GM21390 (cell line): ENCODE data around the gene SFRP2.

Source experiments
- ATAC-seq: cut with Tn5 transposase; IDR thresholded peaks from one replicate; pipeline ENCODE4 v1.9.1; 2021; ENCODE audit not compliant: unreplicated experiment

SFRP2 gene

GRCh38 chr4:153788413-153789276 is at the start of gene SFRP2:
Gene SFRP2, minus strand, starts transcription at chr4:153789083. Its CDS starts 248 bp downstream, at chr4:153788835.
- ATAC-seq = no peak

- no peak for ATAC-seq
These were observed 49.7 kb upstream of the SFRP2 start for GRCh38 chr4:153838564-153838963.

GRCh38 chr4:153834901-153835300 is 46.0 kb upstream of the SFRP2 start:
- no peak for ATAC-seq

- no peak for ATAC-seq
These were observed 43.9 kb upstream of the SFRP2 start for GRCh38 chr4:153832720-153833287.

- no peak for ATAC-seq
These were observed 43.2 kb upstream of the SFRP2 start for GRCh38 chr4:153832054-153832453.

- ATAC-seq = no peak
These were observed 42.4 kb upstream of the SFRP2 start for GRCh38 chr4:153831245-153831644.

- no peak for ATAC-seq
These were observed 36.8 kb upstream of the SFRP2 start for GRCh38 chr4:153825691-153826090.

GRCh38 chr4:153825126-153825525 is 36.2 kb upstream of the SFRP2 start:
- no peak for ATAC-seq

GRCh38 chr4:153824501-153824900 is 35.6 kb upstream of the SFRP2 start:
- ATAC-seq = no peak

- no peak for ATAC-seq
These were observed 34.6 kb upstream of the SFRP2 start for GRCh38 chr4:153823483-153823882.

GRCh38 chr4:153822316-153822715 is 33.4 kb upstream of the SFRP2 start:
- ATAC-seq = no peak

GRCh38 chr4:153817466-153817865 is 28.6 kb upstream of the SFRP2 start:
- ATAC-seq = no peak

- no peak for ATAC-seq
These were observed 27.7 kb upstream of the SFRP2 start for GRCh38 chr4:153816542-153816941.

GRCh38 chr4:153814789-153815188 is 25.9 kb upstream of the SFRP2 start:
- ATAC-seq = no peak

GRCh38 chr4:153809916-153810810 is 21.3 kb upstream of the SFRP2 start:
- no peak for ATAC-seq

- ATAC-seq = no peak
These were observed 20.4 kb upstream of the SFRP2 start for GRCh38 chr4:153809307-153809706.

GRCh38 chr4:153808175-153808574 is 19.3 kb upstream of the SFRP2 start:
- no peak for ATAC-seq

- no peak for ATAC-seq
These were observed 17.2 kb upstream of the SFRP2 start for GRCh38 chr4:153806073-153806472.

- ATAC-seq = no peak
These were observed 15.8 kb upstream of the SFRP2 start for GRCh38 chr4:153804722-153805121.

- ATAC-seq = no peak
These were observed 10.8 kb upstream of the SFRP2 start for GRCh38 chr4:153799694-153800074.

- no peak for ATAC-seq
These were observed 10.2 kb upstream of the SFRP2 start for GRCh38 chr4:153798901-153799693.
